Suppressor macrophage treated with lipopolysaccharide for 1 hour (primary cell): ENCODE data around the gene CIBAR2.
"Not testable (repeated sequence)": the region's sequence is repeated elsewhere in the genome, so short reads cannot be mapped to it uniquely, and the experiment has no call there.

Experiments
- DNase-seq, 3 donors: peaks; one replicate each; pipeline ENCODE4 v3.0.0-alpha.2; 2020 to 2022

CIBAR2 gene

GRCh38 chr16:85127379-85127723 is 15.1 kb upstream of the CIBAR2 start:
- DNase-seq = no peak

- peak; percentile 60 to 84 (median 75) for DNase-seq
Observed at GRCh38 chr16:85126705-85127378, 14.6 kb upstream of the CIBAR2 start.

GRCh38 chr16:85126394-85126704 is 14.1 kb upstream of the CIBAR2 start:
- DNase-seq = no peak

GRCh38 chr16:85125570-85126393 is 13.5 kb upstream of the CIBAR2 start:
- no peak for DNase-seq

GRCh38 chr16:85124636-85125346 is 12.5 kb upstream of the CIBAR2 start:
- DNase-seq = no peak

GRCh38 chr16:85123891-85124635 is 11.8 kb upstream of the CIBAR2 start:
- DNase-seq = peak; percentile 31 to 36 (median 32)

- not testable (repeated sequence) for DNase-seq
Observed at GRCh38 chr16:85123441-85123840, 11.2 kb upstream of the CIBAR2 start.

- no peak for DNase-seq
Observed at GRCh38 chr16:85120006-85120340, 7.7 kb upstream of the CIBAR2 start.

GRCh38 chr16:85117418-85117817 is 5.1 kb upstream of the CIBAR2 start:
- DNase-seq = no peak

- peak; percentile 83 to 93 (median 92) for DNase-seq
Observed at GRCh38 chr16:85114909-85115567, 2.8 kb upstream of the CIBAR2 start.

GRCh38 chr16:85113913-85114312 is 1.6 kb upstream of the CIBAR2 start:
- DNase-seq = no peak

- DNase-seq = no peak
Observed at GRCh38 chr16:85113168-85113733, 979 bp upstream of the CIBAR2 start.

GRCh38 chr16:85111184-85111583 is 1.1 kb downstream of the CIBAR2 start:
- DNase-seq = no peak

GRCh38 chr16:85110105-85110504 is 2.2 kb downstream of the CIBAR2 start:
- no peak for DNase-seq

- no peak for DNase-seq
Observed at GRCh38 chr16:85107532-85107931, 4.7 kb downstream of the CIBAR2 start.

GRCh38 chr16:85107083-85107482 is 5.2 kb downstream of the CIBAR2 start:
- DNase-seq = no peak

- no peak for DNase-seq
Observed at GRCh38 chr16:85105475-85105874, 6.8 kb downstream of the CIBAR2 start.

- DNase-seq = peak; percentile 47 to 59 (median 52)
Observed at GRCh38 chr16:85104821-85105391, 7.4 kb downstream of the CIBAR2 start.

GRCh38 chr16:85104147-85104546 is 8.1 kb downstream of the CIBAR2 start:
- DNase-seq = no peak

GRCh38 chr16:85103114-85104079 is 8.9 kb downstream of the CIBAR2 start:
- DNase-seq = peak in 1 of 3 donors; percentile 26
